ENCODE measurements around the gene PLPPR3.

DNA sequence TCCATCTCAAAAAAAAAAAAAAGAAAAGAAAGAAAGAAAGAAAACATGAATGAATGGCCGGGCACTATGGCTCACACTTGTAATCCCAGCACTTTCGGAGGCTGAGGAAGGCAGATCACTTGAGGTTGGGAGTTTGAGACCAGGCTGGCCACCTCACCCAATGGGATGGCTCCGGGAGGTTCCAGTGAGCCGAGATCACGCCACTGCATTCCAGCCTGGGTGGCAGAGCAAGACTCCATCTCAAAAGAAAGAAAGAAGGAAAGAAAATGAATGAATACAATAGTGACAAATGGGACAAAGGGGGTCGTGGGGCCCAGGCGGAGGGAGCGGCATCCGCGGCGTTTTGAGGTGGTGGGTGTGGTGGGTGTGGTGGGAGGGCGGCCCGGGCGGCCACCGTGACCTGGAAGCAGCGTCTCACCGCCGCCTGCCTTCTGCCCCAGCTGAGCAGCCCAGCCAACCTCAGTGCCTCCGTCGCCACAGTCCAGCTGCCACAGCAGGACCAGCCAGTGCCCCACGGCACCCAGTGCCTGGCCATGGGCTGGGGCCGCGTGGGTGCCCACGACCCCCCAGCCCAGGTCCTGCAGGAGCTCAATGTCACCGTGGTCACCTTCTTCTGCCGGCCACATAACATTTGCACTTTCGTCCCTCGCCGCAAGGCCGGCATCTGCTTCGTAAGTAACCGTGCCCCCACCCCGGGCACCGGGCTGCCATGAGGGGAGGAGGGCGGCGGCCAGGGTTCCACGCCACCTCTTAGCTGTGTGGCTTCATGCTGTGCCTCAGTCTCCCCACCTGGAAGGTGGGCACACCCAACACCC, 24.2 kb upstream of the PLPPR3 start:
- TF ChIP-seq ZNF561 (CRISPR knock-in tag; conservative IDR thresholded peaks at IDR 0.05) (no peak), PHB (CRISPR knock-in tag; IDR thresholded peaks at IDR 0.05) (no peak)
- TF ChIP-seq, protein P1, sequence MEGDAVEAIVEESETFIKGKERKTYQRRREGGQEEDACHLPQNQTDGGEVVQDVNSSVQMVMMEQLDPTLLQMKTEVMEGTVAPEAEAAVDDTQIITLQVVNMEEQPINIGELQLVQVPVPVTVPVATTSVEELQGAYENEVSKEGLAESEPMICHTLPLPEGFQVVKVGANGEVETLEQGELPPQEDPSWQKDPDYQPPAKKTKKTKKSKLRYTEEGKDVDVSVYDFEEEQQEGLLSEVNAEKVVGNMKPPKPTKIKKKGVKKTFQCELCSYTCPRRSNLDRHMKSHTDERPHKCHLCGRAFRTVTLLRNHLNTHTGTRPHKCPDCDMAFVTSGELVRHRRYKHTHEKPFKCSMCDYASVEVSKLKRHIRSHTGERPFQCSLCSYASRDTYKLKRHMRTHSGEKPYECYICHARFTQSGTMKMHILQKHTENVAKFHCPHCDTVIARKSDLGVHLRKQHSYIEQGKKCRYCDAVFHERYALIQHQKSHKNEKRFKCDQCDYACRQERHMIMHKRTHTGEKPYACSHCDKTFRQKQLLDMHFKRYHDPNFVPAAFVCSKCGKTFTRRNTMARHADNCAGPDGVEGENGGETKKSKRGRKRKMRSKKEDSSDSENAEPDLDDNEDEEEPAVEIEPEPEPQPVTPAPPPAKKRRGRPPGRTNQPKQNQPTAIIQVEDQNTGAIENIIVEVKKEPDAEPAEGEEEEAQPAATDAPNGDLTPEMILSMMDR (IDR thresholded peaks at IDR 0.05 in 2 of 3, conservative IDR thresholded peaks at IDR 0.05 in 1 of 3; ENCODE audit: insufficient read depth in 2 of 3, low read depth in 1 of 3, low read length in 3 of 3) = no peak

All from K562 (cell line).